ENCODE measurements around the gene SERAC1. TPM values are rescaled to one million over a fixed set of nuclear protein-coding genes. Genes with fewer than 3 reads are reported as not detected.
"Not testable (repeated sequence)": the region's sequence is repeated elsewhere in the genome, so short reads cannot be mapped to it uniquely, and the experiment has no call there.

SERAC1 gene
- total and polyA plus RNA-seq, 4 donors, result 3.1 to 10.1 (median 4.8) TPM

DNA sequence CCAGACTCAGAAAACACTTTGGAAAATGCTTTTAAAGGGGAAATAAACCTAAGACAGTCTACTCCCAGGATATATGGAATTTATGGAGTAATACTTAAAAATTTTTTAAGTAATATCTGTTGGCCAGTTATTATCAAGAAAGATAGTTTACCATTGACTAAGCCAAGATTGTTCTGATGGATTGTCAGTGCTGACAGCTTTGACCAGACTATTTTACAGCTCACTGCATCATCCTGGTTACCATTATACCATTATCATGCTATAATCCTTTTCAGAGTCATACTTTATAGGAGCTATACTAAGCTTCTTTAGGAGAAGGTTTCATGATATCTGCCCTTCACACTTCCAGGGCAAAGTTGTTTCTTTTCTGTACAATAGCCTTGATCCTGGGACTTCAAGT is 16.5 kb upstream of the SERAC1 start:
- H3K9me3 ChIP-seq (ENCODE audit: control insufficient read depth in 4 of 4, insufficient read depth in 3 of 4, low read length in 3 of 4), result no peaks in the 10 kb centered on the region

DNA sequence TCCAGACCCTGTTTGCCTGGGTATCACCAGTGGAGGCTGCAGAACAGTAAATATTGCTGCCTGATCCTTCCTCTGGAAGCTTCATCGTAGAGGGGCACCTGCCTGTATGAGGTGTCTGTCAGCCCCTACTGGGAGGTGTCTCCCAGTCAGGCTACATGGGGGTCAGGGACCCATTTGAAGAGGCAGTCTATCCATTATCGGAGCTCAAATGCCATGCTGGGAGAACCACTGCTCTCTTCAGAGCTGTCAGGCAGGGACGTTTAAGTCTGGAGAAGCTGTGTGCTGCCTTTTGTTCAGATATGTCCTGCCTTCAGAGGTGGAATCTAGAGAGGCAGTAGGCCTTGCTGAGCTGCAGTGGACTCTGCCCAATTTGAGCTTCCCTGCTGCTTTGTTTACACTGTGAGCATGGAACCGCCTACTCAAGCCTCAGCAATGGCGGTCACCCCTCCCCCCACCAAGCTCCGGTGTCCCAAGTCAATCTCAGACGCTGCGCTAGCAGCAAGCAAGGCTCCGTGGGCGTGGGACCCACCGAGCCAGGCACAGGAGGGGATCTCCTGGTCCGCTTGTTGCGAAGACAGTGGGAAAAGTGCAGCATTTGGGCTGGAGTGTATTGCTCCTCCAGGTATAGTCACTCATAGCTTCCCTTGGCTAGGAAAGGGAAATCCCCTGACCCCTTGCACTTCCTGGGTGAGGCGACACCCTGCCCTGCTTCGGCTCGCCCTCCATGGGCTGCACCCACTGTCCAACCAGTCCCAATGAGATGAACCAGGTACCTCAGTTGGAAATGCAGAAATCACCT is 15.3 kb upstream of the SERAC1 start:
- WGBS, 2 donors, result 86 to 91% methylated on average over 16 of the region's 16 CpGs
- ATAC-seq (ENCODE audit: insufficient read depth, low FRiP score); H3K9ac ChIP-seq (ENCODE audit: insufficient read depth in 1 of 2, low read length in 2 of 2); H3K27ac ChIP-seq (ENCODE audit: low read depth in 1 of 2, low read length in 1 of 2); H3K9me3 ChIP-seq (ENCODE audit: control insufficient read depth in 4 of 4, insufficient read depth in 3 of 4, low read length in 3 of 4); H3K4me3 ChIP-seq; H3K4me1 ChIP-seq (ENCODE audit: control insufficient read depth in 5 of 5, insufficient read depth in 5 of 5, low read length in 5 of 5); H3K36me3 ChIP-seq (ENCODE audit: control insufficient read depth in 4 of 4, insufficient read depth in 4 of 4, low read length in 4 of 4); DNase-seq; H3K27me3 ChIP-seq (ENCODE audit: control insufficient read depth in 3 of 3, insufficient read depth in 3 of 3, low read length in 2 of 3): not testable (repeated sequence)

More for the DNA sequence above, 16.5 kb upstream of the SERAC1 start:
- ATAC-seq (ENCODE audit: insufficient read depth, low FRiP score) (no peak), DNase-seq (no peak)
- H3K4me1 ChIP-seq (ENCODE audit: control insufficient read depth in 5 of 5, insufficient read depth in 5 of 5, low read length in 5 of 5), result peaks cover 0 to 4% (median 0%) of the 10 kb centered on the region in 5 donors
- peaks cover 0 to 8% (median 3%) of the 10 kb centered on the region in 4 donors for H3K36me3 ChIP-seq (ENCODE audit: control insufficient read depth in 4 of 4, insufficient read depth in 4 of 4, low read length in 4 of 4)
- no peak overlapping the region for H3K9ac ChIP-seq (ENCODE audit: insufficient read depth in 1 of 2, low read length in 2 of 2)
- H3K27ac ChIP-seq (ENCODE audit: low read depth in 1 of 2, low read length in 1 of 2), result no peak overlapping the region
- H3K27me3 ChIP-seq (ENCODE audit: control insufficient read depth in 3 of 3, insufficient read depth in 3 of 3, low read length in 2 of 3), result no peaks in the 10 kb centered on the region
- H3K4me3 ChIP-seq, result no peak overlapping the region
- TF ChIP-seq, protein P1, sequence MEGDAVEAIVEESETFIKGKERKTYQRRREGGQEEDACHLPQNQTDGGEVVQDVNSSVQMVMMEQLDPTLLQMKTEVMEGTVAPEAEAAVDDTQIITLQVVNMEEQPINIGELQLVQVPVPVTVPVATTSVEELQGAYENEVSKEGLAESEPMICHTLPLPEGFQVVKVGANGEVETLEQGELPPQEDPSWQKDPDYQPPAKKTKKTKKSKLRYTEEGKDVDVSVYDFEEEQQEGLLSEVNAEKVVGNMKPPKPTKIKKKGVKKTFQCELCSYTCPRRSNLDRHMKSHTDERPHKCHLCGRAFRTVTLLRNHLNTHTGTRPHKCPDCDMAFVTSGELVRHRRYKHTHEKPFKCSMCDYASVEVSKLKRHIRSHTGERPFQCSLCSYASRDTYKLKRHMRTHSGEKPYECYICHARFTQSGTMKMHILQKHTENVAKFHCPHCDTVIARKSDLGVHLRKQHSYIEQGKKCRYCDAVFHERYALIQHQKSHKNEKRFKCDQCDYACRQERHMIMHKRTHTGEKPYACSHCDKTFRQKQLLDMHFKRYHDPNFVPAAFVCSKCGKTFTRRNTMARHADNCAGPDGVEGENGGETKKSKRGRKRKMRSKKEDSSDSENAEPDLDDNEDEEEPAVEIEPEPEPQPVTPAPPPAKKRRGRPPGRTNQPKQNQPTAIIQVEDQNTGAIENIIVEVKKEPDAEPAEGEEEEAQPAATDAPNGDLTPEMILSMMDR (IDR thresholded peaks at IDR 0.05; ENCODE audit: control extremely low read depth, extremely low read depth), result no peak

DNA sequence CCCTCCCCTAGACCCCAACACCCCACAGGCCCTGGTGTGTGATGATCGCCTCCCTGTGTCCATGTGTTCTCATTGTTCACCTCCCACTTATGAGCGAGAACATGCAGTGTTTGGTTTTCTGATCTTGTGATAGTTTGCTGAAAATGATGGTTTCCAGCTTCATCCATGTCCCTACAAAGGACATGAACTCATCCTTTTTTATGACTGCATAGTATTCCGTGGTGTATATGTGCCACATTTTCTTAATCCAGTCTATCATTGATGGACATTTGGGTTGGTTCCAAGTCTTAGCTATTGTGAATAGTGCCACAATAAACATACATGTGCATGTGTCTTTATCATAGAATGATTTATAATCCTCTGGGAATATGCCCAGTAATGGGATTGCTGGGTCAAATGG is 9.7 kb upstream of the SERAC1 start:
- not testable (repeated sequence) for H3K9ac ChIP-seq (ENCODE audit: insufficient read depth in 1 of 2, low read length in 2 of 2); H3K36me3 ChIP-seq (ENCODE audit: control insufficient read depth in 4 of 4, insufficient read depth in 4 of 4, low read length in 4 of 4); ATAC-seq (ENCODE audit: insufficient read depth, low FRiP score); H3K27me3 ChIP-seq (ENCODE audit: control insufficient read depth in 3 of 3, insufficient read depth in 3 of 3, low read length in 2 of 3); DNase-seq; H3K4me1 ChIP-seq (ENCODE audit: control insufficient read depth in 5 of 5, insufficient read depth in 5 of 5, low read length in 5 of 5); H3K9me3 ChIP-seq (ENCODE audit: control insufficient read depth in 4 of 4, insufficient read depth in 3 of 4, low read length in 3 of 4); H3K27ac ChIP-seq (ENCODE audit: low read depth in 1 of 2, low read length in 1 of 2); H3K4me3 ChIP-seq
- WGBS, 2 donors, result 94 to 98% methylated on average over 3 of the region's 3 CpGs

DNA sequence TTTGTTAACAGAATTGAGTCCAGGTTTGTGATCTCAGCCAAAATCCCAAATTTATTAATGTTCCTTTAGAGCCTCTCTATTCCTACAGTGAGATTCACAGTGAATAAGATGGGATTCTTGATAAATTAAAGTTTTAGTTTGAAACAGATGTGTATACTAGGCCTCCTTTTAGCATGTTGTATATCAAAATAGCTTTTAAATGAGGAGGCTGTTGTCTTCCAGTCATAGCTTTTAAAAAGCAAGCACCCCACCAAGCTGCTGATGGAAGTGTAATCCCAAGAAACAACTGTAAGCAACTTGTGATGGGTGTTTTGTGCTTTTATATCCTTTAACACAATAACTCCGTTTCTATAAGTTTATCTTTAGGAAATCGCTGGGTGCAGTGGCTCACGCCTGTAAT is 7.0 kb upstream of the SERAC1 start:
- ATAC-seq (ENCODE audit: insufficient read depth, low FRiP score) (no peak), DNase-seq (no peak)
- no peak overlapping the region for H3K9ac ChIP-seq (ENCODE audit: insufficient read depth in 1 of 2, low read length in 2 of 2)
- H3K27me3 ChIP-seq (ENCODE audit: control insufficient read depth in 3 of 3, insufficient read depth in 3 of 3, low read length in 2 of 3), result no peaks in the 10 kb centered on the region
- TF ChIP-seq, protein P1 (IDR thresholded peaks at IDR 0.05; ENCODE audit: control extremely low read depth, extremely low read depth), result no peak
- H3K4me1 ChIP-seq (ENCODE audit: control insufficient read depth in 5 of 5, insufficient read depth in 5 of 5, low read length in 5 of 5), result peaks cover 0 to 3% (median 0%) of the 10 kb centered on the region in 5 donors
- H3K27ac ChIP-seq (ENCODE audit: low read depth in 1 of 2, low read length in 1 of 2), result no peak overlapping the region
- H3K36me3 ChIP-seq (ENCODE audit: control insufficient read depth in 4 of 4, insufficient read depth in 4 of 4, low read length in 4 of 4), result peaks cover 0 to 6% (median 1%) of the 10 kb centered on the region in 4 donors
- H3K4me3 ChIP-seq, result no peak overlapping the region
- WGBS, 2 donors, result 92 to 96% methylated on average over 3 of the region's 3 CpGs
- no peaks in the 10 kb centered on the region for H3K9me3 ChIP-seq (ENCODE audit: control insufficient read depth in 4 of 4, insufficient read depth in 3 of 4, low read length in 3 of 4)

Data from lung (tissue), 12 donors.